Measurements from ENCODE around the gene LPCAT1. TPM values are rescaled to one million over a fixed set of nuclear protein-coding genes. Genes with fewer than 3 reads are reported as not detected.

LPCAT1 gene
- total and polyA plus RNA-seq, 10 of the 15 experiments (the other 5 are each of a cell fraction or from before 2014, with no cell fraction given), result 2.3 to 109 (median 72.7) TPM

DNA sequence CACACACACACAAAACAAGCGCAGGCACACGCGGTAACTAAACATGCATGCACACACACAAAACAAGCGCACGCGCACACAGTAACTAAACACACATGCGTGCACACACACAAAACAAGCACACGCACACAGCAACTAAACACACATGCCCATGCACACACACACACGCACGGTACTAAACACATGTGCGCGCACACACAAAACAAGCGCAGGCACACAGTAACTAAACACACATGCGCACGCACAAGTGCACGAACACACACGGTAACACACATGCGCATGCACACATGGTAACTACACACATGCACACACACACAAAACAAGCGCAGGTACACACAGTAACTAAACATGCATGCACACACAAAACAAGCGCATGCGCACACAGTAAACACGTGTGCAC lies 58.6 kb downstream of the LPCAT1 start:
- no peaks in the 10 kb centered on the region for H3K27me3 ChIP-seq (replicated peaks in 1 of 2; ENCODE audit: control insufficient read depth in 2 of 2, insufficient read depth in 2 of 2, low read length in 1 of 2)
- H3K4me3 ChIP-seq, result no peak overlapping the region
- no peak overlapping the region for H3K27ac ChIP-seq (ENCODE audit: control insufficient read depth, insufficient read depth)
- H3K36me3 ChIP-seq (ENCODE audit: control insufficient read depth in 2 of 2, insufficient read depth in 2 of 2, low read length in 1 of 2), result peaks cover 37 to 49% of the 10 kb centered on the region in 2 experiments
- WGBS (ENCODE audit: insufficient coverage, insufficient replicate concordance, low lambda C conversion rate, missing lambda C conversion rate), result over 99% methylated on average over 22 of the region's 22 CpGs
- no peak overlapping the region for H3K4me2 ChIP-seq (ENCODE audit: control insufficient read depth, insufficient read depth)
- no peak overlapping the region for H2AFZ ChIP-seq (ENCODE audit: control insufficient read depth, low read depth, low read length)
- BruUV-seq (replicated peaks), result no TSS peak
- DNase-seq (ENCODE audit: low read depth, low spot score), result no peak
- no peak overlapping the region for H3K9ac ChIP-seq (ENCODE audit: control insufficient read depth, insufficient read depth, low read length)
- H4K20me1 ChIP-seq (ENCODE audit: control insufficient read depth, insufficient read depth), result no peaks in the 10 kb centered on the region
- CTCF ChIA-PET, result no interaction called here
- ATAC-seq, result no peak
- H3K79me2 ChIP-seq (ENCODE audit: control insufficient read depth, insufficient read depth, low read length), result no peaks in the 10 kb centered on the region
- intact Hi-C loops (cut with micrococcal nuclease; ENCODE audit: unreplicated experiment), result no loop called here
- SMC1A ChIA-PET (ENCODE audit: uncharacterized antibody, unreplicated experiment), result no interaction called here
- in situ Hi-C loops (cut with MboI), result no loop called here
- TF ChIP-seq ZBTB40 (IDR thresholded peaks at IDR 0.05; ENCODE audit: borderline replicate concordance) (no peak), BCL11A (IDR thresholded peaks at IDR 0.05; ENCODE audit: low read depth, low read length) (no peak), KDM1A (IDR thresholded peaks at IDR 0.05; ENCODE audit: borderline replicate concordance) (no peak), EP300 (IDR thresholded peaks at IDR 0.05; ENCODE audit: borderline replicate concordance in 1 of 2, control insufficient read depth in 1 of 2, low read depth in 2 of 2, low read length in 2 of 2) (no peak), KLF5 (IDR thresholded peaks at IDR 0.05; ENCODE audit: partially characterized antibody) (no peak), BACH1 (IDR thresholded peaks at IDR 0.05; ENCODE audit: borderline replicate concordance) (no peak), CBX3 (IDR thresholded peaks at IDR 0.05; ENCODE audit: borderline replicate concordance, low read depth) (no peak)
- TF ChIP-seq, protein P1, sequence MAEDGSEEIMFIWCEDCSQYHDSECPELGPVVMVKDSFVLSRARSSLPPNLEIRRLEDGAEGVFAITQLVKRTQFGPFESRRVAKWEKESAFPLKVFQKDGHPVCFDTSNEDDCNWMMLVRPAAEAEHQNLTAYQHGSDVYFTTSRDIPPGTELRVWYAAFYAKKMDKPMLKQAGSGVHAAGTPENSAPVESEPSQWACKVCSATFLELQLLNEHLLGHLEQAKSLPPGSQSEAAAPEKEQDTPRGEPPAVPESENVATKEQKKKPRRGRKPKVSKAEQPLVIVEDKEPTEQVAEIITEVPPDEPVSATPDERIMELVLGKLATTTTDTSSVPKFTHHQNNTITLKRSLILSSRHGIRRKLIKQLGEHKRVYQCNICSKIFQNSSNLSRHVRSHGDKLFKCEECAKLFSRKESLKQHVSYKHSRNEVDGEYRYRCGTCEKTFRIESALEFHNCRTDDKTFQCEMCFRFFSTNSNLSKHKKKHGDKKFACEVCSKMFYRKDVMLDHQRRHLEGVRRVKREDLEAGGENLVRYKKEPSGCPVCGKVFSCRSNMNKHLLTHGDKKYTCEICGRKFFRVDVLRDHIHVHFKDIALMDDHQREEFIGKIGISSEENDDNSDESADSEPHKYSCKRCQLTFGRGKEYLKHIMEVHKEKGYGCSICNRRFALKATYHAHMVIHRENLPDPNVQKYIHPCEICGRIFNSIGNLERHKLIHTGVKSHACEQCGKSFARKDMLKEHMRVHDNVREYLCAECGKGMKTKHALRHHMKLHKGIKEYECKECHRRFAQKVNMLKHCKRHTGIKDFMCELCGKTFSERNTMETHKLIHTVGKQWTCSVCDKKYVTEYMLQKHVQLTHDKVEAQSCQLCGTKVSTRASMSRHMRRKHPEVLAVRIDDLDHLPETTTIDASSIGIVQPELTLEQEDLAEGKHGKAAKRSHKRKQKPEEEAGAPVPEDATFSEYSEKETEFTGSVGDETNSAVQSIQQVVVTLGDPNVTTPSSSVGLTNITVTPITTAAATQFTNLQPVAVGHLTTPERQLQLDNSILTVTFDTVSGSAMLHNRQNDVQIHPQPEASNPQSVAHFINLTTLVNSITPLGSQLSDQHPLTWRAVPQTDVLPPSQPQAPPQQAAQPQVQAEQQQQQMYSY (CRISPR knock-in tag; IDR thresholded peaks at IDR 0.05), result no peak
- FAIRE-seq, result no peak
- POLR2A ChIA-PET, result no interaction called here
- no peaks in the 10 kb centered on the region for H3K4me1 ChIP-seq (ENCODE audit: control insufficient read depth, insufficient read depth, low read length)
- RAD21 ChIA-PET (ENCODE audit: unreplicated experiment), result no interaction called here
- no peaks in the 10 kb centered on the region; the same call in 2 of the 3 replicates for H3K9me3 ChIP-seq (replicated peaks; ENCODE audit: control insufficient read depth, insufficient read depth, low read length)
